ENCODE data around the gene SLK. TPM values are rescaled to one million over a fixed set of nuclear protein-coding genes. Genes with fewer than 3 reads are reported as not detected.

Gene SLK
- total and polyA plus RNA-seq, 2 of the 13 experiments (the other 11 are each of a cell fraction or from before 2014, with no cell fraction given): 3.4 to 22.8 TPM

DNA sequence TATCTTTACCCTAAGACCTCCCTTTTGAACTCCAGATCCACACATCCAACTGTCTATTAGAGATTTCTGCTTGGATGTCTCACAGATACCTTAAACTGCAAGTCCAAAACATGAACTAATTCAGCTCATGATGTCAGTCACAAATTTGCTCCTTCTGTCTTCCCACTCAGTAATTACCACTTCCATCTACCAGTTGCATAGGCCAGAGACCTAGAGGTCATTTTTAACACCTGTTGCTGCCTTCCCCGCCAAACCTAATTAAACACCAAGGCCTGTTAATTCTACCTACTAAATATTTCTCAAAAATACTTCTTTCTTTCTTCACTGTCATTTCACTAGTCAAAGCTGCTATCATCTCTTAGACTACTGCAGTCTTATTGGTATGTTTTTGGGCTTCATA lies 8.2 kb downstream of the SLK start (continued):
- TF ChIP-seq ZNF142 (CRISPR knock-in tag; IDR thresholded peaks at IDR 0.05): no peak
- no peak for TF ChIP-seq MNT (IDR thresholded peaks at IDR 0.05)
- TF ChIP-seq ZNF331 (CRISPR knock-in tag; IDR thresholded peaks at IDR 0.05): no peak
- TF ChIP-seq ZNF484 (CRISPR knock-in tag; IDR thresholded peaks at IDR 0.05; ENCODE audit: borderline replicate concordance, low read depth): no peak
- TF ChIP-seq HOMEZ (CRISPR knock-in tag; IDR thresholded peaks at IDR 0.05; ENCODE audit: low read depth): no peak

Measured in HepG2 (cell line).